UCSD-AML1 (cell line): ENCODE results near the gene CACNA2D3.

Experiments
- DNase-seq: peaks from one replicate; lab custom pipeline; 2025; ENCODE audit not compliant: unreplicated experiment; lab: John Stamatoyannopoulos, UW

CACNA2D3 gene

GRCh38 chr3:54361746-54362283 is 239.5 kb downstream of the CACNA2D3 start:
- DNase-seq = no peak

- no peak for DNase-seq
These were observed 243.8 kb downstream of the CACNA2D3 start for GRCh38 chr3:54366007-54366750.

- DNase-seq = no peak
These were observed 244.5 kb downstream of the CACNA2D3 start for GRCh38 chr3:54366839-54367238.

- DNase-seq = no peak
These were observed 249.9 kb downstream of the CACNA2D3 start for GRCh38 chr3:54372232-54372631.

- DNase-seq = peak; percentile 23
These were observed 252.0 kb downstream of the CACNA2D3 start for GRCh38 chr3:54374214-54374852.

DNA sequence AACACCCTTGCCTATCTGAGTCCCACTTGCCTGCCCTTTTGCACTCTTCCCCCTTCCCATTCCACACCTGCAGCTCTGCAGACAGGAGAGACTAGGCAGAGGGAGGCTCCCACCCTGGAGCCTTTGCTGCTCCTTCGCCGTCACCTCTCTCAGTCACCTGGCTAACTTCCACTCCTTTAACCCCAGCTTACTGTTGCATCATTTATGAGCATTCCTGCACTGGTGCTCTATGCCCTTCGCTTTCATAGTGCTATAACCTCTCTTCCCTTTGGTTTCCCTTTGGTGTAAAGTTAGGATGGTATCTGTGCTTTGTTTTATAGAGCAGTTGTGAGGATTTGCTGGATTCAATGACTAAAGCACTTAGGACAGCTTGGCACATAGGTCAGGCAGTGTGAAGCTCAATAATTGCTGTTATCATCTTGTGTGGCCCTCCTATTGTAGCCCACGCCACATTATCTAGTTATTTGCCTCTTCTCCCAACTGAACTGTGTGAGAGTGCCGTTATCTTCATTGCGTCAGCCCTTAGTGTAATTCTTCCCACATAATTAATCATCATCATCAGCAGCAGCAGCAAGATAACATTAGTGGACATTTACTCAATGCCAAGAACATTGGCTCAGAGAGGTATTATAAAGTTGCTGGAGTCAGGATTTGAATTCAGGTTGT is 253.9 kb downstream of the CACNA2D3 start:
- no peak for DNase-seq

- no peak for DNase-seq
These were observed 254.7 kb downstream of the CACNA2D3 start for GRCh38 chr3:54376939-54377578.

DNA sequence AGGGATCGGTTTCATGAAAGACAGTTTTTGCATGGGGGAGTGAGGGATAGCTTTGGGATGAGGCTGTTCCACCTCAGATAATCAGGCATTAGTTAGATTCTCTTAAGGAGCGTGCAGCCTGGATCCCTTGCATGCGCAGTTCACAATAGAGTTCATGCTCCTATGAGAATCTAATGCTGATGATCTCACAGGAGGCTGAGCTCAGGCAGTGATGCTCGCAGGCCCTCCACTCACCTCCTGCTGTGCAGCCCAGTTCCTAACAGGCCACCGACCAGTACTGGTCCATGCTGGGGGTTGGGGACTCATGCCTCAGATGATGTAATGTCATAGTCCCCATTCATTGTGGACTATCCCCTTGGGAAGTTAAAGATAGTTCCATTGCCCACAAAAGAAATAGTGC is 255.8 kb downstream of the CACNA2D3 start:
- no peak for DNase-seq

- no peak for DNase-seq
These were observed 261.9 kb downstream of the CACNA2D3 start for GRCh38 chr3:54384279-54384678.

DNA sequence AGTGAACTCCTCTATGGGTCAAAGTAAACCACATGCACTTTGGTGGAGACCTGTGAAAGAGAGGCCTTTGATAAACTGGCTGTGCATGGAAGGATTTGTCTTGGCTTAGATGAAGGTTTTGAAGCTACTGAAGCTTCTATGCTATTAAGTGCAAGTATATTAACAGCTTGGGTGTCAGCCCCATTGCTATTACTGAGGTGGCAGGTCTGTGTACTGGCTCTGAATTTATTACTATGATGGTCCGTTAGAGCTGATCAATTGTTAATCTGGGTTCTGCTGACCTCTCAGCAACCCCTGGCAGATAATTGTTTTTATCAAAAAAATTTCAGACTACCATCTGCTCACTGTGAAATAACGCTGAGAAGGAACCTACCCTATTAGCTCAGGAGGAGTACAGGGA is 268.2 kb downstream of the CACNA2D3 start:
- no peak for DNase-seq

GRCh38 chr3:54393150-54393549 is 270.8 kb downstream of the CACNA2D3 start:
- DNase-seq = no peak

GRCh38 chr3:54408328-54408727 is 286.0 kb downstream of the CACNA2D3 start:
- DNase-seq = no peak

GRCh38 chr3:54421943-54422342 is 299.6 kb downstream of the CACNA2D3 start:
- no peak for DNase-seq

GRCh38 chr3:54424292-54424691 is 301.9 kb downstream of the CACNA2D3 start:
- no peak for DNase-seq

DNA sequence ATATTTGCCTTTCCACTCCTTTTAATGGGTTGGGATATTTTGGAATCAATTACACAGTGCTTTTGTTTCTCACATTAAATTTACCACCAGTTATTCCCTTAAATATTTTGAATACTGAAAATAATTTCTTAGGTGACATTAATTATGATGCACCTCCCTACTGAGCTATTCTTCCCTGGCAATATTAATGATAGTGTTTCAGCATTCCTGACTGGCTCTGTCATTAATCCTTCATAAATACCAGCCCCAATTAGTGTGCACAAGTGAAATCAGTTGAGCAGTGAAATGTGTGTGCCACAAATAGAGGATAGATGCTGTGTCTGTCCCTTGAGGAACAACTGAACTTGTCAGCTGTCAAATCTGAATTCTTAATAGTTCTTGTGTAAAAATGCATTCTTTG is 304.0 kb downstream of the CACNA2D3 start:
- DNase-seq = no peak

GRCh38 chr3:54427501-54427900 is 305.1 kb downstream of the CACNA2D3 start:
- DNase-seq = no peak

DNA sequence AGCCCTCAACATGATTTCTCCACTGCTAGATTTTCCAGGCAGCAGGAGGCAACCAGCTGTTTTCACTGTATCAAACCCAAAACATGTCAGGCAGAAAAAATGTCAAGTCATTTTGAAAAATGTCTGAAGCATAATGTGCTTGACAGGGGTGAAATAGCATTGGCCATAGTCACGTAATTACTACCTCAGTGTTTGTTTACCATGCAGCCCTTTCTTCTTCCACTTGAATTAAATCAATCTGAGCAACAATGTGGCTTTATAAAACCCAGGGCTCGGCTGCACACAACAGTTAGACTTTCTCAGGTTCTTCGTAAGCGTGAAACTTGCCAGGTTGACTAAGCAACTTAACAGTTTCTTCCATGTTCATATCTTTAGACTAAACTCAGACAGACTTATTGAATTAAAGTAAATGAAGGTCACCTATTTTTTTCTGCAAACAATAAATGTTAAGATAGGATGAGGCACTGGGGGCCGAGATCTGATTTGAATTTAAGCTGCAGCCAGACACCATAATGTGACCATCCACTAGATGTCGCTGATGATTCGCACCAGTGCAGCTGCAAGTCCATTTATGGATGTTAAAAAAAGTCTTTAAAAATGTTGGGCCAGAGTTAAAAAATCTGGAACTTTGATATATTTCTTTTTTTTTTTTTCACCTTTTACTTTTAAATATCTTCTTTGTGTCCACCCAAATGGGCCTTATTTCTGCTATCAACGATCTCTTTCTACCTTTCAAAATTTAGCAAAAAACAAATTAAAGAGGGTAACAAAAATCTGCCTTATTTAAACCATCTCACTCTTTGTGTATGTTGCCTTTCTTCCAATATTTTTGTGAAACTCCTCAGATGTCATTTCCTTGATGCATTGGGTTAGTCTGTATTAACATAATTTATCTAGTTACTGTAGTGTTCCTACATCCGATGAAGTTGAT is 305.9 kb downstream of the CACNA2D3 start:
- DNase-seq = peak; percentile 20

GRCh38 chr3:54432975-54433374 is 310.6 kb downstream of the CACNA2D3 start:
- no peak for DNase-seq

DNA sequence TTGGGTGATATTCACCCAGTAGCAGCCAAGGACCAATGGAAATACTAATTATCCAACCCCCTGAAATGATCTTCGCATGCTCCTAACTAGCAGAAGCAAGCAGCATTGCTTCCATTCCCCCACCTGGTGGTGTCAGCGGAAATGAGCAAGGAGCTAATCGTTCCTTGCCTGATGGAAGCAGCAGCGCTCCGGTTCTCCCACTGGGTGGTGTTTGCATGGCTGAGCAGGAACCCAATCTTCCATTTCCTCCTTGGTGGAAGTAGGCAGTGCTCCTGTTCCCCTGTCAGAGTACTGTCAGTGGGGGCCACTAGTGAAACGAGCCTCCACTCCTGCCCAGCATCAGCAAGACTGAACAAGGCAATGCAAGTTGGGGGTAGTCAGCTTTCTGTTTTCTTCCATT is 311.5 kb downstream of the CACNA2D3 start:
- no peak for DNase-seq

DNA sequence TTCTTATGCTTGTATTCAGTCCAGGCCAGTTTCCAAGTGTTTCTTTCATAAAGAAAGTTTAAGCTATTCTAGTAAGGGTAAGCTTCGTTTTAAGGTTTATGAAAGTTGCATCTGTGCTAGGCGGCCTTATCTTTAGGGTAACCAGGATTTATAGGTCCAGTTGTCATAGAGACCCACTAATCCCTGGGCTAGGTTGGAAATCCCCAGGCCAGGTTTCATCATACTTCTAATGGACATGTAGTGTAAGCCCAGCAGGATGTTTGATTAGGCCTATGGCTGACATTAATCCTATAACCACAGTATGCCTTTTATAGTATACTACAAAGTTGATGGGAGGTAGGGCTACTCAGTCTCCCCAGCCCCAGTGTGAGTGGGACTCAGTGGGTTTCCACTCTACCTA is 312.4 kb downstream of the CACNA2D3 start:
- DNase-seq = no peak
